Psoas muscle (tissue), 8 donors: ENCODE measurements around the gene ABTB1. TPM values are rescaled to one million over a fixed set of nuclear protein-coding genes. Genes with fewer than 3 reads are reported as not detected.

ENCODE experiments used
- ATAC-seq, 4 donors: fragments of 200-7000 bp; cut with Tn5 transposase; one replicate each; pipeline ENCODE4 v1.9.1; 2020; ENCODE audit warnings: moderate library complexity in 3 of 4, mild to moderate bottlenecking in 2 of 4
- DNase-seq, 2 donors: peaks; one replicate each; pipeline ENCODE4 v3.0.0-alpha.2; 2020
- H3K27ac ChIP-seq: fragments of 200-600 bp; one replicate; pipeline ENCODE4 v1.8.0; 2022
- H3K27me3 ChIP-seq, 3 donors: fragments of 200-600 bp in 1 of 3; one replicate each; pipeline versions ENCODE4 v1.6.1 to v1.8.0; 2013 to 2022; ENCODE audit warnings: low read length in 2 of 3, mild to moderate bottlenecking in 2 of 3, moderate library complexity in 1 of 3; ENCODE audit not compliant: insufficient read depth in 3 of 3
- H3K36me3 ChIP-seq, 2 donors: fragments of 200-600 bp in 1 of 2; one replicate each; pipeline versions ENCODE4 v1.6.1 to v1.8.0; 2013 to 2022; ENCODE audit warnings: low read depth in 1 of 2, mild to moderate bottlenecking in 1 of 2, moderate library complexity in 1 of 2; ENCODE audit not compliant: insufficient read depth in 1 of 2
- H3K4me1 ChIP-seq: fragments of 200-600 bp; one replicate; pipeline ENCODE4 v1.8.0; 2022
- H3K4me3 ChIP-seq: fragments of 200-600 bp; one replicate; pipeline ENCODE4 v1.8.0; 2022; ENCODE audit warnings: mild to moderate bottlenecking
- H3K9me3 ChIP-seq: fragments of 200-600 bp; one replicate; pipeline ENCODE4 v1.8.0; 2022
- WGBS, 3 donors: extraction: QIAGEN DNeasy Blood & Tissue Kit; methylation state at CpG; one replicate each; pipeline versions ENCODE4 v1.1.6 to v1.1.7; 2013; 5-methylcytosine and 5-hydroxymethylcytosine counted together
- intact Hi-C, 2 donors: fragments of 100-400 bp; cut with DNase I; formaldehyde crosslinking; loops; one replicate each; pipeline versions ENCODE4 v1.11.0 to v1.14.2; 2022
- polyA plus RNA-seq, 3 donors: library from polyadenylated mRNA; stranded (reverse); fragments of 200-250 nt; gene quantifications; one replicate each; pipeline ENCODE4 v1.2.3, GENCODE V29; 2013
- total RNA-seq, 4 donors: library from RNA; stranded (reverse); fragmentation: NEBNext Ultra II Directional in 2 of 4; extraction: Animal tissue kit (Norgen Biotek cat#: 25700) in 2 of 4; gene quantifications; one replicate each; pipeline versions ENCODE4 v1.2.1 to v1.2.4, GENCODE V29; 2021 to 2023
- TF ChIP-seq, protein P1 (sequence below): fragments of 200-600 bp; IDR thresholded peaks from one replicate; pipeline ENCODE4 v1.8.0; 2022; ENCODE audit warnings: antibody characterized with exemption
- donor health status: healthy with polysubstance abuse.
- donor health status: DM: no; HTN: no; CAD: no; lungs with moderate emphysema.
- donor health status: Bipolar disorder and iron deficiency.
- donor health status: healthy.
- donor health status: DM: yes; HTN: yes; CAD: no.
- donor health status: DM: no; HTN: no; CAD: no.
- donor health status: DM: no; HTN: no; CAD: no.
- donor health status: DM: yes; HTN: yes; CAD: no.

The ABTB1 gene
- total and polyA plus RNA-seq, 7 donors: 22.8 to 34.5 (median 30.1) TPM

DNA sequence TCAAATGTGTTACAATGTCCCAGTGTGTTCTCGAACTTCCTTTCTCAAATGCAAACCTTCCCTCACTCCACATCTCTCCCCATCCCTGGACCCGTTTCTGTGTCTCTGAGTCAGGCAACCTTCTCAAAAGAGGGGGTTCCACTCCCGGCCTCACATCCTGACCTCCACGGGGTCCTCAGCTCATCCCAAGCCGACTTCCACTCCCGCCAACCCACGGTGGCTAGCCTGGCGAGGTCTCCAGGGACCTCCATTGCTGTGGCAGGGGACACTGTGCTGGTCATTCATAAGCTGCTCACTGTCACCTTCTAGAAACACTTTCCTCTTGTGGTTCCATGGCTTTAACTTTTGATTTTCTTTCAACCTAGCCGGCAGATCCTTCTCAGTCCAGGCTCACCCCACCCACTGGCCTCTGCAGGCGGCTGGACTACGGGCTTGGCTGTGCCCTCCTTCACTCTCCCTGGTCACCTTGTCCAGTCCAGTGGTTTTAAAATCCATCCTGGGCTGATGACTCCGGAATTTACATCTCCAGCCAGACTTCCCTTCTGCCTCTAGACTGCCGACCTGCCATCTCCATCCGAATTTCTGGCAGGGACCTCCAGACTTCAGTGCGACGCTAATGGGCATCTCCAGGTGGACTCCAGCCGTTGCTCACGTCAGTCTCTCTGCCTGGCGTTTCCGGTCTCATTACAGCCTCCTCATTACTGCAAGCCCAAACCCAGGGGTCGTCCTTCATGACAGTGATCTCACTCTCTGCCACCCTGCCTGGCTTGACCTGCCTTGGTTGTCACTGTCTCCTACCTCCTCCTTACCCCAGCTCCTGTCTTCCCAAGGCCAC lies 20.0 kb downstream of the ABTB1 start:
- no peak for ATAC-seq
- TF ChIP-seq, protein P1, sequence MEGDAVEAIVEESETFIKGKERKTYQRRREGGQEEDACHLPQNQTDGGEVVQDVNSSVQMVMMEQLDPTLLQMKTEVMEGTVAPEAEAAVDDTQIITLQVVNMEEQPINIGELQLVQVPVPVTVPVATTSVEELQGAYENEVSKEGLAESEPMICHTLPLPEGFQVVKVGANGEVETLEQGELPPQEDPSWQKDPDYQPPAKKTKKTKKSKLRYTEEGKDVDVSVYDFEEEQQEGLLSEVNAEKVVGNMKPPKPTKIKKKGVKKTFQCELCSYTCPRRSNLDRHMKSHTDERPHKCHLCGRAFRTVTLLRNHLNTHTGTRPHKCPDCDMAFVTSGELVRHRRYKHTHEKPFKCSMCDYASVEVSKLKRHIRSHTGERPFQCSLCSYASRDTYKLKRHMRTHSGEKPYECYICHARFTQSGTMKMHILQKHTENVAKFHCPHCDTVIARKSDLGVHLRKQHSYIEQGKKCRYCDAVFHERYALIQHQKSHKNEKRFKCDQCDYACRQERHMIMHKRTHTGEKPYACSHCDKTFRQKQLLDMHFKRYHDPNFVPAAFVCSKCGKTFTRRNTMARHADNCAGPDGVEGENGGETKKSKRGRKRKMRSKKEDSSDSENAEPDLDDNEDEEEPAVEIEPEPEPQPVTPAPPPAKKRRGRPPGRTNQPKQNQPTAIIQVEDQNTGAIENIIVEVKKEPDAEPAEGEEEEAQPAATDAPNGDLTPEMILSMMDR: no peak
- DNase-seq: peak; percentile 4 to 23
- Histone ChIP-seq H3K27ac (no peak overlapping the region), H3K9me3 (no peaks in the 10 kb centered on the region), H3K4me1 (peaks cover 35% of the 10 kb centered on the region), H3K4me3 (no peak overlapping the region), H3K36me3 (peaks cover 4 to 33% of the 10 kb centered on the region in 2 donors), H3K27me3 (no peaks in the 10 kb centered on the region)
- intact Hi-C loops: loop anchor here (2.0 to 5.0 kb wide), 3 partner anchors 40 to 115 kb away; no protein-coding TSS in a partner anchor
- WGBS, 3 donors: 83 to 90% (median 85%) methylated on average over 21 of the region's 21 CpGs

DNA sequence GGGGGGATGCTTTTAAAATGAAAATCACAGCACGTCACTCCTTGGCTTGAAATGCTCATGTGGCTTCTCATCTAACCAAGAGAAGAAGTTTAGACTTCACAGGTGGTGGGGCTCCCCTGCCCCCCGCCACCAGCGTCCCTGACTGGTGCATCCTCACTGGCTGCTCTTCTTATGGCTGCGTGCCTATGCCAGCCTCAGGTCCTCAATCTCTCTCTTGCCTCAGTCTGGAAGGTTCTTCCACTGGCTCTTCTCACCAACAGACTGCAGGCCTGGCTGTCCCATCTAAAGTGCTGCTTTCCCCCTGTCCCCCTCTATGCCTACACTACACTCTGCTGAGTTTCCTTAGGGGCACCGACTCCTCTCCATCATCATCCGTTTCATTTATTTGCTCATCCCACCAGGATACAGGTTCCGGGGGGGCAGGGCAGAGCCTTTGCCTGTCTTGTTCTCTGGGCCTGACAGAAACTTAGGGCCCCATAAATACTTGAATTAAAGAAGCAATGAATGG lies 20.6 kb downstream of the ABTB1 start:
- H3K36me3 ChIP-seq: peaks cover 4 to 33% of the 10 kb centered on the region in 2 donors
- no peaks in the 10 kb centered on the region for H3K27me3 ChIP-seq
- WGBS, 3 donors: 90 to 92% (median 92%) methylated on average over 7 of the region's 7 CpGs
- H3K4me3 ChIP-seq: no peak overlapping the region
- TF ChIP-seq, protein P1: no peak
- H3K9me3 ChIP-seq: no peaks in the 10 kb centered on the region
- no peak for ATAC-seq
- H3K27ac ChIP-seq: no peak overlapping the region
- H3K4me1 ChIP-seq: peaks cover 36% of the 10 kb centered on the region
- intact Hi-C loops: loop anchor here (2.0 to 5.0 kb wide), 3 partner anchors 41 to 116 kb away; no protein-coding TSS in a partner anchor
- peak; percentile 3 to 22 for DNase-seq

DNA sequence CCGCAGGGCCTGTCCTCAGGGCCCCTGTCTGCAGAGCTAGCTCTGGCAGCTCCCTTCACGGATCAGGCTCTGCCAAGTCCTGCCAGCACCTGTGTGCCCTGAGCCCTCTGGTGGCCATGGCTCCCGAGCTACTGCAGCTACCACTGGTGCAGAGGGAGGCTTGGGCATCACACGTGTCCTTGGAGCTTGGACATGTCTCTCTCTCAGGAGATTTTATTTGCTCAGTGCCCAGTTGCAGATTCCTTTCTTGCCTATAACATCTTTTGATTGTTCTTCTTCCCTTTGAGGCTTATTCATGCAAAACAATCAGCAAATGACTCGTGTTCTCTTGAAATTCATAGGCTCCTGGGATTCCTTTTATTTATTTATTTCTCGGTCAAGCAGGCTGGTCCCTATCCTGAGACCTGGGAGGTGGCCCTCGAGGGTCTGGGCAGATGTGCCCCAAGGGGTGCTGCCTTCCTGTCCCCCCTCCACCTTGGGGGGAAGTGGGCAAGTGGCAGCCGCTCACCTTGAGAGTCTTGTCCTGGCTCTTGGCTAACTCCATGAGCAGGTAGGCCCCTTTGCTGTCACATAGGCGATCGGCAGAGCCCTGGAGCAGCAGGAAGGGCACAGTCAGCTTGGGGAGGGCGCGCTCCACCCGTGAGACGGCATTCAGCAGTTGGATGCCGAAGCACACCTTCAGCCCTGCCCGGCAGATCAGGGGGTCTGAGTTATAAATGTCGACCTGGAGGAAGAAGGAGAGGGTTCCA lies 21.9 kb downstream of the ABTB1 start:
- no peak overlapping the region for H3K4me3 ChIP-seq
- H3K27me3 ChIP-seq: no peaks in the 10 kb centered on the region
- H3K4me1 ChIP-seq: peaks cover 36% of the 10 kb centered on the region
- 66 to 67% (median 66%) methylated on average over 17 of the region's 17 CpGs for WGBS, 3 donors
- ATAC-seq: peak; percentile 65 to 74 (median 68)
- intact Hi-C loops: loop anchor here (5.0 kb wide), 4 partner anchors 42 to 128 kb away; partner anchors contain the start of gene MGLL (in 2 of the 2)
- peak overlapping the region; percentile 44 for H3K27ac ChIP-seq
- TF ChIP-seq, protein P1: peak; percentile 58
- H3K9me3 ChIP-seq: no peaks in the 10 kb centered on the region
- H3K36me3 ChIP-seq: peaks cover 4 to 33% of the 10 kb centered on the region in 2 donors
- peak; percentile 70 to 91 for DNase-seq

DNA sequence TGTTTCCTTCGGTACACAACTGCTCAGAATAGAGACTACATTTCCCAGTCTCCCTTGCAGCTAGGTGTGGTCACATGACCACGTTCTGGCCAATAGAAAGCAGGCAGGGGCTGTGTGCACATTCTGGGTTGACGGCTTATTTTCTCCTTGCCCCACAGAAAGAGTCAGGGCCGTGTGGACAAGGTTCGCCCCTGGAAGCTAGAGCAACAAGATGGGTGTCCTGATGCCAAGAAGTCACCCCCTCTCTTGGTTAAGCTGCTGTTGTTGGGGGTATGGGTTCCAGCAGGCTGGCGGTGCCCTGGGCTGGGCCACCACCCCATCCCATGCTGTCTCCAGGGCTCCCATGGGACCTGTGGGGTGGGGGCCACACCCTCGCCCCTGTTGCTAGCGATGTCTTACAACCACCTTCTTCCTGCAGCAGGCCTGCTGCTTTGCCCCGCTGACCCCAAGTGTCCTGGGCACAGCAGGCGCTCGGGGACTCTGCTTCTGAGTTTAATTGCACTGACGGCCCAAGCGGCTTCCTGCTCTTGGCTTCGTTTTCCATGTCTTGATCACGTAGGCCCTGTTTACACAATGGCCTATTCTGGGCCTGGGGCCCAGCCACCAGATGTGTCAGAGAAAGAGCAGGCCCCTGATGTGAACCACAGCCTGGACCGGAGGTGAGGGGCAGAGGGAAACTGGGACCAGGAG lies 24.9 kb downstream of the ABTB1 start:
- intact Hi-C loops: loop anchor here (5.0 kb wide), 2 partner anchors 50 to 125 kb away; partner anchors contain the start of gene MGLL (in 2 of the 2)
- WGBS, 3 donors: 5 to 10% (median 9%) methylated on average over 16 of the region's 16 CpGs

More for the DNA sequence above, 24.9 kb downstream of the ABTB1 start:
- ATAC-seq: peak; percentile 78 to 87 (median 80)
- peak overlapping the region; percentile 60 for H3K4me3 ChIP-seq
- DNase-seq: peak; percentile 83 to 93
- H3K9me3 ChIP-seq: no peaks in the 10 kb centered on the region
- no peaks in the 10 kb centered on the region for H3K27me3 ChIP-seq
- peak overlapping the region; percentile 94 for H3K27ac ChIP-seq
- TF ChIP-seq, protein P1: no peak
- H3K4me1 ChIP-seq: peaks cover 50% of the 10 kb centered on the region
- H3K36me3 ChIP-seq: peaks cover 4 to 16% of the 10 kb centered on the region in 2 donors
